Heart left ventricle (tissue), 13 donors: ENCODE data around the gene CYTH1.

Experiments used
- CTCF ChIP-seq, 12 donors: fragments of 200-600 bp; sonication (generic) in 4 of 12; IDR thresholded peaks; one replicate each; pipeline versions ENCODE4 v1.5.0 to v1.8.0; 2018 to 2022; ENCODE audit warnings: antibody characterized with exemption in 12 of 12, mild to moderate bottlenecking in 5 of 12
- POLR2A ChIP-seq, 2 donors: fragments of 450-650 bp; IDR thresholded peaks; one replicate each; pipeline ENCODE4 v1.6.1; 2017; ENCODE audit warnings: antibody characterized with exemption in 2 of 2, mild to moderate bottlenecking in 2 of 2, moderate library complexity in 2 of 2
- donor health status: ischemic (EF 13 %, LVEDD 7.1; RV severe dilation, severe dysfunction).
- donor health status: DM: no; HTN: yes; CAD: no.
- donor health status: DM: no; HTN: no; CAD: no.
- donor health status: ischemic (EF 25% LVEDD 6.9; RV normal size, moderate dysfunction).
- donor health status: ischemic (EF 25% LVEDD 5.7; RV mildly dilated, moderate dysfunction).
- donor health status: ischemic (EF 35%, LVEDD 5.7; RV mildly dilated, moderate dysfunction).
- donor health status: nonischemic (EF 11% LVEDD 7.7; RV severe dilation, severe dysfunction).
- donor health status: DM: yes; HTN: yes; CAD: no.
- donor health status: PGD.
- donor health status: ischemic (EF 29% LVEDD 5.4; RV normal size, mild dysfunction).
- donor health status: nonischemic (EF 23%, LVEDD 6.1; RV moderate dilation, normal function).

GRCh38 chr17:78668847-78669246 is 113.2 kb downstream of the CYTH1 start:
- TF ChIP-seq CTCF (IDR thresholded peaks at IDR 0.05) = no peak
- no peak for TF ChIP-seq POLR2A (IDR thresholded peaks at IDR 0.05)
